Fibroblast of lung (primary cell): ENCODE measurements around the gene ABCA4. TPM values are rescaled to one million over a fixed set of nuclear protein-coding genes. Genes with fewer than 3 reads are reported as not detected.

Experiments used
- DNase-seq, 2 donors: peaks; one replicate each; pipeline versions ENCODE4 v3.0.0 to v3.0.0-alpha.2; 2010; ENCODE audit warnings: low read depth in 2 of 2
- H2AFZ ChIP-seq: 2 replicates; pipeline ENCODE4 v1.5.1; 2012; ENCODE audit warnings: low read length, control low read depth, inconsistent platforms
- H3K27ac ChIP-seq: 2 replicates; pipeline ENCODE4 v1.5.1; 2011; ENCODE audit warnings: low read length, control low read depth; ENCODE audit not compliant: insufficient read depth
- H3K27me3 ChIP-seq: 2 replicates; pipeline ENCODE4 v1.5.1; 2011; ENCODE audit warnings: mild to moderate bottlenecking, low read length; ENCODE audit not compliant: control insufficient read depth, insufficient read depth
- H3K36me3 ChIP-seq: 2 replicates; pipeline ENCODE4 v1.5.1; 2011; ENCODE audit warnings: low read length; ENCODE audit not compliant: control insufficient read depth, insufficient read depth
- H3K4me1 ChIP-seq: 2 replicates; pipeline ENCODE4 v1.5.1; 2011; ENCODE audit warnings: low read length; ENCODE audit not compliant: control insufficient read depth, insufficient read depth; ENCODE audit errors: extremely low read depth
- H3K4me2 ChIP-seq: 2 replicates; pipeline ENCODE4 v1.5.1; 2011; ENCODE audit warnings: low read length, control low read depth; ENCODE audit not compliant: insufficient read depth; ENCODE audit errors: extremely low read depth
- H3K4me3 ChIP-seq, 4 experiments: fragments of 200-600 bp in 1 of 4; sonication (generic) in 1 of 4; replicated peaks in 1 of 4; 2 replicates each; pipeline ENCODE4 v1.5.1; 2011 to 2016; ENCODE audit warnings: low read length in 4 of 4, low read depth in 3 of 4, mild to moderate bottlenecking in 3 of 4, control low read depth in 2 of 4, inconsistent platforms in 1 of 4, mixed read lengths in 1 of 4; ENCODE audit not compliant: insufficient read depth in 1 of 4; ENCODE audit errors: control extremely low read depth in 1 of 4
- H3K79me2 ChIP-seq: 2 replicates; pipeline ENCODE4 v1.5.1; 2012; ENCODE audit warnings: mild to moderate bottlenecking, low read length, inconsistent platforms; ENCODE audit not compliant: control insufficient read depth, insufficient read depth
- H3K9ac ChIP-seq: 2 replicates; pipeline ENCODE4 v1.5.1; 2011; ENCODE audit warnings: mild to moderate bottlenecking, low read length, control low read depth; ENCODE audit not compliant: insufficient read depth
- H3K9me3 ChIP-seq: 2 replicates; pipeline ENCODE4 v1.5.1; 2012; ENCODE audit warnings: low read depth, low read length; ENCODE audit not compliant: control insufficient read depth, insufficient read depth
- H4K20me1 ChIP-seq: 2 replicates; pipeline ENCODE4 v1.5.1; 2011; ENCODE audit warnings: low read length; ENCODE audit not compliant: control insufficient read depth, insufficient read depth; ENCODE audit errors: extremely low read depth
- CTCF ChIP-seq, 2 donors: IDR thresholded peaks in 1 of 2; conservative IDR thresholded peaks in 1 of 2; 1 replicate in 1 of 2; 2 replicates in 1 of 2; pipeline ENCODE4 v1.5.1; 2011 to 2012; ENCODE audit warnings: low read length in 2 of 2, control low read depth in 1 of 2, inconsistent platforms in 1 of 2, low read depth in 1 of 2, mild to moderate bottlenecking in 1 of 2
- EZH2 ChIP-seq: IDR thresholded peaks from 2 replicates; pipeline ENCODE4 v1.5.1; 2012; ENCODE audit warnings: low read length, control low read depth, mild to moderate bottlenecking; ENCODE audit errors: missing control alignments
- polyA plus RNA-seq, 2 donors: library from polyadenylated mRNA; depleted of rRNA in 1 of 2; stranded (reverse) in 1 of 2; unstranded in 1 of 2; fragments of >200 nt; gene quantifications; 2 replicates each; pipeline ENCODE4 v1.2.1, GENCODE V29; 2011 to 2012; ENCODE audit warnings: missing spikeins in 1 of 2
- total RNA-seq: library from RNA; depleted of rRNA; stranded (reverse); fragments of >200 nt; gene quantifications from 2 replicates; pipeline ENCODE4 v1.2.1, GENCODE V29; 2014

The ABCA4 gene
- total and polyA plus RNA-seq, 2 donors (not counting 1 experiment from before 2014, with no cell fraction given) = 0.07 to 0.33 TPM

GRCh38 chr1:94060720-94061119 lies 60.2 kb downstream of the ABCA4 start:
- Histone ChIP-seq H3K79me2 (no peaks in the 10 kb centered on the region), H3K36me3 (no peaks in the 10 kb centered on the region)
- no peak for DNase-seq

GRCh38 chr1:94058766-94059165 lies 62.2 kb downstream of the ABCA4 start:
- Histone ChIP-seq H3K4me3 (no peak overlapping the region), H3K36me3 (no peaks in the 10 kb centered on the region), H3K27me3 (no peaks in the 10 kb centered on the region), H4K20me1 (no peaks in the 10 kb centered on the region), H3K9ac (no peak overlapping the region), H3K79me2 (no peaks in the 10 kb centered on the region), H2AFZ (no peak overlapping the region), H3K9me3 (no peaks in the 10 kb centered on the region), H3K4me1 (peaks cover 11% of the 10 kb centered on the region), H3K4me2 (no peak overlapping the region), H3K27ac (no peak overlapping the region)
- DNase-seq = no peak
- TF ChIP-seq EZH2 = no peak
- no peak for TF ChIP-seq CTCF (conservative IDR thresholded peaks at IDR 0.05 in 1 of 2, IDR thresholded peaks at IDR 0.05 in 1 of 2; ENCODE audit: low read depth in 1 of 2, low read length in 2 of 2)

More at GRCh38 chr1:94060720-94061119, 60.2 kb downstream of the ABCA4 start:
- Histone ChIP-seq H3K4me1 (peaks cover 11% of the 10 kb centered on the region), H4K20me1 (no peaks in the 10 kb centered on the region), H3K9ac (no peak overlapping the region), H3K27ac (no peak overlapping the region), H3K27me3 (no peaks in the 10 kb centered on the region), H3K9me3 (no peaks in the 10 kb centered on the region), H2AFZ (no peak overlapping the region), H3K4me3 (no peak overlapping the region), H3K4me2 (no peak overlapping the region)
- TF ChIP-seq EZH2 (no peak), CTCF (conservative IDR thresholded peaks at IDR 0.05 in 1 of 2, IDR thresholded peaks at IDR 0.05 in 1 of 2; ENCODE audit: low read depth in 1 of 2, low read length in 2 of 2) (no peak)

- no peak for TF ChIP-seq EZH2
- no peak for TF ChIP-seq CTCF (conservative IDR thresholded peaks at IDR 0.05 in 1 of 2, IDR thresholded peaks at IDR 0.05 in 1 of 2; ENCODE audit: low read depth in 1 of 2, low read length in 2 of 2)
- H3K27ac ChIP-seq = no peak overlapping the region
- H3K27me3 ChIP-seq = no peaks in the 10 kb centered on the region
- H3K4me3 ChIP-seq = no peak overlapping the region
- no peak overlapping the region for H2AFZ ChIP-seq
- DNase-seq = no peak
- no peaks in the 10 kb centered on the region for H3K9me3 ChIP-seq
- no peak overlapping the region for H3K9ac ChIP-seq
- no peaks in the 10 kb centered on the region for H4K20me1 ChIP-seq
- no peaks in the 10 kb centered on the region for H3K36me3 ChIP-seq
- H3K4me1 ChIP-seq = peaks cover 5% of the 10 kb centered on the region
- no peak overlapping the region for H3K4me2 ChIP-seq
- H3K79me2 ChIP-seq = no peaks in the 10 kb centered on the region
Observed at GRCh38 chr1:94056996-94057395, 64.0 kb downstream of the ABCA4 start.
